SK-N-SH treated with all-trans-retinoic acid at 6 μM for 48 hours (cell line): ENCODE results near the gene TRAPPC2B.

Experiments used
- ATAC-seq: fragments of 200-7000 bp; cut with Tn5 transposase; 3 replicates; pipeline ENCODE4 v1.9.1; 2020; ENCODE audit warnings: mild to moderate bottlenecking, moderate library complexity
- ARNTL ChIP-seq: fragments of 450-650 bp; formaldehyde crosslinking; IDR thresholded peaks from 2 replicates; pipeline ENCODE4 v1.5.0; 2020; ENCODE audit warnings: low read depth, mild to moderate bottlenecking, moderate library complexity, borderline replicate concordance
- CREB5 ChIP-seq: fragments of 250-450 bp; sonication (Bioruptor Pico); IDR thresholded peaks from 2 replicates; pipeline ENCODE4 v1.5.1; 2020; ENCODE audit warnings: low read depth, mild to moderate bottlenecking, moderate library complexity
- CSDC2 ChIP-seq: fragments of 250-450 bp; sonication (Bioruptor Pico); IDR thresholded peaks from 2 replicates; pipeline ENCODE4 v1.5.0; 2020; ENCODE audit warnings: mild to moderate bottlenecking, moderate library complexity
- CSRNP3 ChIP-seq: fragments of 250-450 bp; sonication (Bioruptor Pico); IDR thresholded peaks from 2 replicates; pipeline ENCODE4 v1.5.1; 2021; ENCODE audit warnings: mild to moderate bottlenecking, moderate library complexity
- ESRRG ChIP-seq: fragments of 250-450 bp; sonication (Bioruptor Pico); IDR thresholded peaks from 2 replicates; pipeline ENCODE4 v1.6.1; 2021; ENCODE audit warnings: mild to moderate bottlenecking
- GLIS3 ChIP-seq: fragments of 250-450 bp; sonication (Bioruptor Pico); IDR thresholded peaks from 2 replicates; pipeline ENCODE4 v1.5.0; 2020; ENCODE audit warnings: mild to moderate bottlenecking, moderate library complexity
- PATZ1 ChIP-seq: fragments of 250-450 bp; sonication (Bioruptor Pico); IDR thresholded peaks from 2 replicates; pipeline ENCODE4 v1.8.0; 2020; ENCODE audit warnings: mild to moderate bottlenecking, moderate library complexity, borderline replicate concordance
- POU6F1 ChIP-seq: fragments of 250-450 bp; sonication (Bioruptor Pico); IDR thresholded peaks from 2 replicates; pipeline ENCODE4 v1.8.0; 2021; ENCODE audit warnings: low read depth, mild to moderate bottlenecking, moderate library complexity, borderline replicate concordance
- PPARA ChIP-seq: fragments of 250-450 bp; sonication (Bioruptor Pico); IDR thresholded peaks from 2 replicates; pipeline ENCODE4 v1.5.0; 2020; ENCODE audit warnings: mild to moderate bottlenecking, borderline replicate concordance
- SNAI2 ChIP-seq: fragments of 250-450 bp; sonication (Bioruptor Pico); IDR thresholded peaks from 2 replicates; pipeline ENCODE4 v1.5.0; 2020; ENCODE audit warnings: mild to moderate bottlenecking, moderate library complexity
- TCF4 ChIP-seq: fragments of 250-450 bp; sonication (Bioruptor Pico); IDR thresholded peaks from 2 replicates; pipeline ENCODE4 v1.8.0; 2021; ENCODE audit warnings: mild to moderate bottlenecking, moderate library complexity, borderline replicate concordance
- TOX ChIP-seq: fragments of 250-450 bp; sonication (Bioruptor Pico); IDR thresholded peaks from 2 replicates; pipeline ENCODE4 v1.8.0; 2021; ENCODE audit warnings: mild to moderate bottlenecking, moderate library complexity, borderline replicate concordance
- TSHZ2 ChIP-seq: fragments of 250-450 bp; sonication (Bioruptor Pico); IDR thresholded peaks from 2 replicates; pipeline ENCODE4 v1.5.0; 2020; ENCODE audit warnings: mild to moderate bottlenecking, moderate library complexity
- ZC3H10 ChIP-seq: fragments of 250-450 bp; sonication (Bioruptor Pico); IDR thresholded peaks from 2 replicates; pipeline ENCODE4 v1.5.1; 2021; ENCODE audit warnings: mild to moderate bottlenecking, moderate library complexity
- ZFP3 ChIP-seq: fragments of 250-450 bp; sonication (Bioruptor Pico); IDR thresholded peaks from 2 replicates; pipeline ENCODE4 v1.5.0; 2020; ENCODE audit warnings: mild to moderate bottlenecking, moderate library complexity
- ZFP30 ChIP-seq: fragments of 450-650 bp; formaldehyde crosslinking; IDR thresholded peaks from 2 replicates; pipeline ENCODE4 v1.5.0; 2022; ENCODE audit warnings: mild to moderate bottlenecking, moderate library complexity
- ZNF565 ChIP-seq: fragments of 450-650 bp; formaldehyde crosslinking; conservative IDR thresholded peaks from 2 replicates; pipeline ENCODE4 v1.5.0; 2020; ENCODE audit warnings: low read depth, mild to moderate bottlenecking, moderate library complexity
- ZNF70 ChIP-seq: fragments of 450-650 bp; formaldehyde crosslinking; IDR thresholded peaks from 2 replicates; pipeline ENCODE4 v1.5.0; 2020; ENCODE audit warnings: mild to moderate bottlenecking, moderate library complexity
- ZNF8 ChIP-seq: fragments of 450-650 bp; formaldehyde crosslinking; IDR thresholded peaks from 2 replicates; pipeline ENCODE4 v1.5.0; 2020; ENCODE audit warnings: mild to moderate bottlenecking, moderate library complexity

TRAPPC2B gene

GRCh38 chr19:57334191-57334590, 29.2 kb upstream of the TRAPPC2B start:
- TF ChIP-seq ZFP3 (no peak), TSHZ2 (CRISPR knock-in tag) (no peak), GLIS3 (no peak), PATZ1 (no peak), CSRNP3 (CRISPR knock-in tag) (no peak), PPARA (CRISPR knock-in tag) (no peak), TOX (CRISPR knock-in tag) (no peak), POU6F1 (CRISPR knock-in tag) (no peak), ZNF565 (CRISPR knock-in tag) (no peak), CREB5 (CRISPR knock-in tag) (no peak), ESRRG (no peak), ZFP30 (no peak), ARNTL (CRISPR knock-in tag) (no peak), ZC3H10 (CRISPR knock-in tag) (no peak), ZNF70 (CRISPR knock-in tag) (no peak), ZNF8 (CRISPR knock-in tag) (no peak), CSDC2 (CRISPR knock-in tag) (no peak)
- no peak for ATAC-seq

- ATAC-seq = no peak
- TF ChIP-seq PPARA (CRISPR knock-in tag) = no peak
Observed at GRCh38 chr19:57338877-57339276, 24.5 kb upstream of the TRAPPC2B start.

GRCh38 chr19:57342582-57342981, 20.8 kb upstream of the TRAPPC2B start:
- no peak for TF ChIP-seq GLIS3
- no peak for TF ChIP-seq PATZ1
- no peak for TF ChIP-seq ZNF70 (CRISPR knock-in tag)
- no peak for ATAC-seq

- ATAC-seq = no peak
- TF ChIP-seq ESRRG (no peak), CSDC2 (CRISPR knock-in tag) (no peak), SNAI2 (CRISPR knock-in tag) (no peak), ZNF565 (CRISPR knock-in tag) (no peak), ZFP3 (no peak), ZC3H10 (CRISPR knock-in tag) (no peak), TCF4 (CRISPR knock-in tag) (no peak), POU6F1 (CRISPR knock-in tag) (no peak), CSRNP3 (CRISPR knock-in tag) (no peak)
- TF ChIP-seq, all 23 proteins: peak for 0
Observed at GRCh38 chr19:57348136-57348535, 15.2 kb upstream of the TRAPPC2B start.
